ENCODE results near the gene UBQLN1. TPM values are rescaled to one million over a fixed set of nuclear protein-coding genes. Genes with fewer than 3 reads are reported as not detected.
"Not testable (repeated sequence)": the region's sequence is repeated elsewhere in the genome, so short reads cannot be mapped to it uniquely, and the experiment has no call there.

UBQLN1 gene
- total RNA-seq, 4 donors from 2014 or later, result 56.5 to 87.3 (median 72.1) TPM

GRCh38 chr9:83708515-83709158 is 879 bp upstream of the UBQLN1 start:
- intact Hi-C loops (cut with DNase I; ENCODE audit: low total_unique reads), result no loop called here
- 15 to 27% methylated on average over 9 to 20 of the region's 20 CpGs for WGBS, 2 donors (ENCODE audit: low coverage in 1 of 2)
- Histone ChIP-seq H3K9me3 (no peaks in the 10 kb centered on the region), H3K27ac (peak overlapping the region; percentile 94 to 99 (median 97)), H3K4me1 (peaks cover 0 to 25% (median 14%) of the 10 kb centered on the region in 4 donors), H3K36me3 (no peaks in the 10 kb centered on the region), H3K27me3 (no peaks in the 10 kb centered on the region), H3K4me3 (peak overlapping the region; percentile 70 to 88 (median 85))
- in situ Hi-C loops (cut with MboI; ENCODE audit: low pct_ligation_motif_present in 1 of 4, low pct_unique_long_range_greater_than_20kb in 1 of 4, low sequenced_read_pairs in 3 of 4), result no loop called here
- DNase-seq, result peak; percentile 81
- TF ChIP-seq EP300 (IDR thresholded peaks at IDR 0.05; ENCODE audit: low read depth) (no peak), POLR2A (IDR thresholded peaks at IDR 0.05) (no peak), POLR2AphosphoS5 (IDR thresholded peaks at IDR 0.05) (no peak)
- TF ChIP-seq, protein P1, sequence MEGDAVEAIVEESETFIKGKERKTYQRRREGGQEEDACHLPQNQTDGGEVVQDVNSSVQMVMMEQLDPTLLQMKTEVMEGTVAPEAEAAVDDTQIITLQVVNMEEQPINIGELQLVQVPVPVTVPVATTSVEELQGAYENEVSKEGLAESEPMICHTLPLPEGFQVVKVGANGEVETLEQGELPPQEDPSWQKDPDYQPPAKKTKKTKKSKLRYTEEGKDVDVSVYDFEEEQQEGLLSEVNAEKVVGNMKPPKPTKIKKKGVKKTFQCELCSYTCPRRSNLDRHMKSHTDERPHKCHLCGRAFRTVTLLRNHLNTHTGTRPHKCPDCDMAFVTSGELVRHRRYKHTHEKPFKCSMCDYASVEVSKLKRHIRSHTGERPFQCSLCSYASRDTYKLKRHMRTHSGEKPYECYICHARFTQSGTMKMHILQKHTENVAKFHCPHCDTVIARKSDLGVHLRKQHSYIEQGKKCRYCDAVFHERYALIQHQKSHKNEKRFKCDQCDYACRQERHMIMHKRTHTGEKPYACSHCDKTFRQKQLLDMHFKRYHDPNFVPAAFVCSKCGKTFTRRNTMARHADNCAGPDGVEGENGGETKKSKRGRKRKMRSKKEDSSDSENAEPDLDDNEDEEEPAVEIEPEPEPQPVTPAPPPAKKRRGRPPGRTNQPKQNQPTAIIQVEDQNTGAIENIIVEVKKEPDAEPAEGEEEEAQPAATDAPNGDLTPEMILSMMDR (IDR thresholded peaks at IDR 0.05), result peak in 1 of 5 experiments; percentile 12

DNA sequence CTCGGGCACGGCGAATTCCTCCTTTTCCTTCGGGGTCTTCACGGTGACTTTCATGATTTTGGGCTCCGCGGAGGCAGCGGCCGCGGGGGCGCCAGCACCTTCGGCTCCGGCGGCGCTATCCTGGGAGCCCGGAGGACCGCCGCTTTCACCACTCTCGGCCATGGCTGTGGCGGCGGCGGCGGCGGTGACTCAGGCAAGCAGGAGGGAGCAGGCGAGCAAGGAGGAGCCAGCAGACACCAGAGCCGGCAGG is 315 bp downstream of the UBQLN1 start:
- Histone ChIP-seq H3K27ac (peak overlapping the region; percentile 94 to 99 (median 97)), H3K27me3 (no peaks in the 10 kb centered on the region), H3K4me1 (peaks cover 0 to 35% (median 14%) of the 10 kb centered on the region in 4 donors), H3K36me3 (no peaks in the 10 kb centered on the region), H3K4me3 (peak overlapping the region; percentile 70 to 88 (median 85)), H3K9me3 (no peaks in the 10 kb centered on the region)
- no peak for DNase-seq
- intact Hi-C loops (cut with DNase I; ENCODE audit: low total_unique reads), result no loop called here
- TF ChIP-seq, protein P1 (IDR thresholded peaks at IDR 0.05), result no peak
- TF ChIP-seq POLR2AphosphoS5 (IDR thresholded peaks at IDR 0.05), result no peak
- no peak for TF ChIP-seq EP300 (IDR thresholded peaks at IDR 0.05; ENCODE audit: low read depth)
- TF ChIP-seq POLR2A (IDR thresholded peaks at IDR 0.05), result no peak
- 0% methylated on average over 25 of the region's 26 CpGs; no CpG with 5 or more reads in 1 of the 2 donors for WGBS, 2 donors (ENCODE audit: low coverage in 1 of 2)
- in situ Hi-C loops (cut with MboI; ENCODE audit: low pct_ligation_motif_present in 1 of 4, low pct_unique_long_range_greater_than_20kb in 1 of 4, low sequenced_read_pairs in 3 of 4), result no loop called here

GRCh38 chr9:83706676-83707517 is 861 bp downstream of the UBQLN1 start:
- H3K4me3 ChIP-seq, result peak overlapping the region; percentile 70 to 88 (median 85)
- H3K4me1 ChIP-seq, result peaks cover 0 to 39% (median 16%) of the 10 kb centered on the region in 4 donors
- no peaks in the 10 kb centered on the region for H3K9me3 ChIP-seq
- H3K36me3 ChIP-seq, result no peaks in the 10 kb centered on the region
- peak overlapping the region; percentile 94 to 99 (median 97) for H3K27ac ChIP-seq
- 0% methylated on average over 7 to 42 of the region's 42 CpGs for WGBS, 2 donors (ENCODE audit: low coverage in 1 of 2)
- DNase-seq, result peak; percentile 35
- in situ Hi-C loops (cut with MboI; ENCODE audit: low pct_ligation_motif_present in 1 of 4, low pct_unique_long_range_greater_than_20kb in 1 of 4, low sequenced_read_pairs in 3 of 4) (no loop called here), intact Hi-C loops (cut with DNase I; ENCODE audit: low total_unique reads) (no loop called here)
- TF ChIP-seq POLR2A (IDR thresholded peaks at IDR 0.05) (no peak), EP300 (IDR thresholded peaks at IDR 0.05; ENCODE audit: low read depth) (no peak), POLR2AphosphoS5 (IDR thresholded peaks at IDR 0.05) (no peak)
- TF ChIP-seq, protein P1 (IDR thresholded peaks at IDR 0.05), result no peak
- H3K27me3 ChIP-seq, result no peaks in the 10 kb centered on the region

GRCh38 chr9:83705219-83705651 is 2.5 kb downstream of the UBQLN1 start:
- H3K27me3 ChIP-seq; H3K36me3 ChIP-seq; intact Hi-C loops (cut with DNase I; ENCODE audit: low total_unique reads); in situ Hi-C loops (cut with MboI; ENCODE audit: low pct_ligation_motif_present in 1 of 4, low pct_unique_long_range_greater_than_20kb in 1 of 4, low sequenced_read_pairs in 3 of 4); H3K9me3 ChIP-seq; H3K27ac ChIP-seq; H3K4me3 ChIP-seq; DNase-seq: not testable (repeated sequence)
- WGBS, 2 donors (ENCODE audit: low coverage in 1 of 2), result 85 to 87% methylated on average over 11 to 12 of the region's 12 CpGs
- peaks cover 7 to 56% (median 28%) of the 10 kb centered on the region in 4 donors for H3K4me1 ChIP-seq

Measured in transverse colon (tissue), 4 donors.